GM06990 (cell line): Measurements from ENCODE around the gene FBXL5.

ENCODE experiments used
- DNase-seq: peaks from one replicate; pipeline ENCODE4 v3.0.0-alpha.2; 2011; ENCODE audit not compliant: insufficient read length; ENCODE audit errors: extremely low read depth
- H3K27me3 ChIP-seq: replicated peaks from 2 replicates; pipeline ENCODE4 v1.6.0; 2011; ENCODE audit warnings: low read length; ENCODE audit not compliant: control insufficient read depth, insufficient read depth
- H3K36me3 ChIP-seq: 2 replicates; pipeline ENCODE4 v1.5.1; 2011; ENCODE audit warnings: low read length; ENCODE audit not compliant: control insufficient read depth, insufficient read depth
- H3K4me3 ChIP-seq: replicated peaks from 2 replicates; pipeline ENCODE4 v1.5.1; 2011; ENCODE audit warnings: low read depth, mild to moderate bottlenecking, control low read depth, low read length
- TF ChIP-seq, protein P1 (sequence below): IDR thresholded peaks from 2 replicates; pipeline ENCODE4 v1.5.1; 2011; ENCODE audit warnings: low read length, control low read depth, mild to moderate bottlenecking, inconsistent platforms; ENCODE audit not compliant: insufficient read depth, poor library complexity, severe bottlenecking

Gene FBXL5

DNA sequence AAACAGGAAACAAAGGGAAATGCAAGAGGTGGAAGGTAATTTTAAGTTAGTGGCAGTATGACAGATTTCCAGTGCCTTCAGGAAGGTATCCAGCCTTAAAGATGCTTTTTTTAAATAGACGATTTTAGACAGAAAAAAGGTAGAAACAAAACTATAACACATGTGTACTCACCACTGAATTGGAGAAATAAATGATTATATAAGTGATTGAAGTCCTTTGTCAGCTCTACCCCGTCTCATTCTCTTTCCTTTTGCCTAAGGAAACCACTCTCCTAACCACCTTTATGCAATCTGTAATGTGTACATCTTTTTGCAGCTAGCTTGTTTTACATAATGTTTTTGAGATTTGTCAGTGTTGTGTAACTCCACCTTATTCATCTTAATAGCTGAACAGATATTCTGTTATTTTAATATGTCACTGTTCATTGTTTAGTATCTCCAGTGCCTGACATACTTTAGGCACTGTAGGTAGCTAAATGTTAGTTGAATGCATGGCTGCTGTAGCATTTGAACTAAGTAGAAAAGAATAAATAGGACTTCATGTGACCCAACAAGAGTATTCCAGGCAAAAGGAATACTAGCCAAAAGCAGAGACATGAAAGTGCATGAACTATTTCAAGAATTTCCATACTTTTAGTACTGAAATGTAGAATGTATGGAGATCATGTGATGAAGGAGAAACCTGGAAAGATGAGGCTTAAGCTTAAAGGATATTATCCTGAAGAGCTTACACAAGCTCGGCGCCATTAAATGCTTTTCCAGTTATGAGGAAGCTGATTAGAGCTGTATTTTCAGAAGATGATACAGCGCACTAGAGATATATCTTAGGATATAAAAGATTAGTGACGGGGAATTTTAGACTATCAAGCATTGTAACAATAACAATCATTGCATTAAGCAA lies 27.3 kb upstream of the FBXL5 start:
- no peak for DNase-seq
- TF ChIP-seq, protein P1, sequence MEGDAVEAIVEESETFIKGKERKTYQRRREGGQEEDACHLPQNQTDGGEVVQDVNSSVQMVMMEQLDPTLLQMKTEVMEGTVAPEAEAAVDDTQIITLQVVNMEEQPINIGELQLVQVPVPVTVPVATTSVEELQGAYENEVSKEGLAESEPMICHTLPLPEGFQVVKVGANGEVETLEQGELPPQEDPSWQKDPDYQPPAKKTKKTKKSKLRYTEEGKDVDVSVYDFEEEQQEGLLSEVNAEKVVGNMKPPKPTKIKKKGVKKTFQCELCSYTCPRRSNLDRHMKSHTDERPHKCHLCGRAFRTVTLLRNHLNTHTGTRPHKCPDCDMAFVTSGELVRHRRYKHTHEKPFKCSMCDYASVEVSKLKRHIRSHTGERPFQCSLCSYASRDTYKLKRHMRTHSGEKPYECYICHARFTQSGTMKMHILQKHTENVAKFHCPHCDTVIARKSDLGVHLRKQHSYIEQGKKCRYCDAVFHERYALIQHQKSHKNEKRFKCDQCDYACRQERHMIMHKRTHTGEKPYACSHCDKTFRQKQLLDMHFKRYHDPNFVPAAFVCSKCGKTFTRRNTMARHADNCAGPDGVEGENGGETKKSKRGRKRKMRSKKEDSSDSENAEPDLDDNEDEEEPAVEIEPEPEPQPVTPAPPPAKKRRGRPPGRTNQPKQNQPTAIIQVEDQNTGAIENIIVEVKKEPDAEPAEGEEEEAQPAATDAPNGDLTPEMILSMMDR: no peak
- no peaks in the 10 kb centered on the region for H3K27me3 ChIP-seq
- H3K36me3 ChIP-seq: no peaks in the 10 kb centered on the region
- peak overlapping the region; percentile 91 for H3K4me3 ChIP-seq

DNA sequence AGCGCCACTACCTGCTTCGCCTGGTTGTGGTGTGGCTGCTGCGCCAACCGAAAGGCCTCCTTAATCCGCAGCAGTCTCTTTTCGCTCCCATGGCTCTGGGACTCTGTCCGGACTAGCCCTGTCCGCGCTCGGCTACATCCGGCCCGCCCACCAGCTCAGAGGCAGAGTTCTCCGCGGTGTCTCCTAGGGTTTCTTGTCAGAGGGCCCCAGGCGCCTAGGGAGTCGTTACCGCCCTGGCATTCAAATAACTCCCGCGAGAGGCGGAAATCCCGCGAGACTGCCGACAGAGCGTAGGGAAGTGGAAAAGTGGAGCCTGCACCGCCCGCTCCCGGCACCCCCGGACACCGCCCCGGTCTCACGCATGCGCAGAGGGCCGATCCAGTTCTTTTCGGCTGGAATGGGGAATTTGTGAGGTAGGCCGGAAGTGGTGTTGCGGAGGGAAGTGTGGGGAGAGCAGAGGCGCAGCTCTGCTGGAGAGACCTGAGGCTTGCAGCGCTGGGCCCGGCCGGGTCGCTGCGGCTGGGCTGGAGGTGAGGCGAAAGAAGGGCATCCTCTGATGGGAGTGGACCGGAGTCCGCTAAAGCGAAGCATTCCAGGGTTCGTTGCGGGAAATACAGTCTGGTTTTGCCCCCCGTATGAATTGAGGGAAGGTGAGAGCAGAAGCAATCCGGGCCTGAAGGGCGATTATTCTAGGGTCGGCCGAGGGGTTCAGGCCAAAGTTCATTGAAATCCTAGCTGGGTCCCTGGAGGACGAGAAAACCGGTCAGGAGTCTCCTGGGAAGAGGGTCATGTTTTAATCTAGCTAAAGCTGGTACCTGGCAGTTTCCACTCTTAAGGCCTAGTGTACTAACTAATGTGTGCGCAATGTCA lies 26.4 kb upstream of the FBXL5 start, which contains the start of gene FAM200B:
Gene FAM200B (plus strand): TSS at position 456 of the 870 bp plus-strand sequence. CDS start 5,151 bp downstream, outside the sequence.
- Histone ChIP-seq H3K27me3 (no peaks in the 10 kb centered on the region), H3K4me3 (peak within 1 kb of the TSS; percentile 91), H3K36me3 (no peaks in the 10 kb centered on the region)
- DNase-seq: peak; percentile 96
- TF ChIP-seq, protein P1: no peak

DNA sequence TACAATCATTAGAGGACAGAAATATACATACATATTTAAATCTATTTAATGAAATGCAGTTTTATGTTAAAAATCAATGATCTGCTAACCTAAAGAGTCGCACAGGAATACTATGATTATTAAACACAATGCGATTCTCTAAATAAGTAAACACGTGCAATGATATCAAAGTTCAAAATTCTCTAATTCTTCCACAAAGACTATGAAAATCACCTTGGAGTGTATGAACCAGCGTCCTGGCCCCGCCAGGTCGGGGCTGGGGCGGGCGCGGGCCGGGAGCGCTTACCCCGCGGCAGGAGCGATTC lies 25.9 kb upstream of the FBXL5 start:
- no peaks in the 10 kb centered on the region for H3K27me3 ChIP-seq
- H3K4me3 ChIP-seq: peak overlapping the region; percentile 91
- no peak for DNase-seq
- no peaks in the 10 kb centered on the region for H3K36me3 ChIP-seq
- TF ChIP-seq, protein P1: no peak

DNA sequence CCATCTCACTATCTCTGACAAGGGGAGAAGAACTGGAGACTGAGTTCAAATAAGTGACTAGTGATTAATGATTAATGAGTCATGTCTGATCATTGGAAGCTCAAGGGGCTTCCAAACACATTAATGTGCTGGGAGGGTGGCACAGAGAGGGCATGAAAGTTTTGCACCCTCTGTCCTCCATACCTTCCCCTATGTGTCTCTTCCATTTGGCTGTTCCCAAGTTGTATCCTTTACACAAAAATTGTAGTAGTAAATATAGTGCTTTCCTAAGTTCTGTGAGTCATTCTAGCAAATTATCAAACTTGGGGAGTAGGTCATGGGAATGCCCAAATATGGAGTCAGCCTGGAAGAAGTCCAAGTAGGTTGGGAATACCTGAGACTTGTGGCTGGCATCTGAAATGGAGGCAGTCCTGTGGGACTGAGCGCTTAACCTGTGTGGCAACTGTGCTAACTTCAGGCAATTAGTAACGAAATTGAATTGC lies 22.4 kb upstream of the FBXL5 start:
- Histone ChIP-seq H3K27me3 (no peaks in the 10 kb centered on the region), H3K36me3 (no peaks in the 10 kb centered on the region), H3K4me3 (no peak overlapping the region)
- TF ChIP-seq, protein P1: no peak
- DNase-seq: no peak

DNA sequence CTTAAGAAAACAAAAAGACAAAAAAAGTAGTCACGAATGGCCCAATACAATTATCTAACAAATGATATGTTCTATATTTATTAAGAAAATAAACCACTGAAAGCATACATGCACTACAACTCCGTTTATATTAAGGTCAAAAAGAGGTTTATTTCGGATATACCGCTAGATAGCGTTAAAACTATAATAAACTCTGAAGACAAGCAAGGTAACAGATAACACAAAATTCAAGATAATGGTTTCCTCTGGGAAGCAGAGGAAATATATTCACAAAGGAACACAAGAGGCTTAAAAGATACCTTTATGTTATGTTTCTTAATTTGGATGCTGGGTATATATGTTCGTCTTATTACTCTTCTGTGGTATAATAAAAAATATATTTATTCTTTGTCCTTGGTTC lies 21.7 kb upstream of the FBXL5 start:
- no peak overlapping the region for H3K4me3 ChIP-seq
- H3K36me3 ChIP-seq: no peaks in the 10 kb centered on the region
- TF ChIP-seq, protein P1: no peak
- no peak for DNase-seq
- no peaks in the 10 kb centered on the region for H3K27me3 ChIP-seq
